Astrocyte of the hippocampus (primary cell): ENCODE data around the gene SEMG1.

Experiments
- DNase-seq: peaks from one replicate; pipeline ENCODE4 v3.0.0; 2011; ENCODE audit warnings: low read depth, low spot score

SEMG1 gene

GRCh38 chr20:45223136-45223535 lies 16.3 kb downstream of the SEMG1 start:
- no peak for DNase-seq

GRCh38 chr20:45226287-45226686 lies 19.5 kb downstream of the SEMG1 start:
- DNase-seq: no peak

- DNase-seq: no peak
These were observed 22.6 kb downstream of the SEMG1 start for GRCh38 chr20:45229264-45230056.

GRCh38 chr20:45230631-45231030 lies 23.8 kb downstream of the SEMG1 start:
- DNase-seq: no peak

- DNase-seq: no peak
These were observed 29.2 kb downstream of the SEMG1 start for GRCh38 chr20:45235995-45236394.

GRCh38 chr20:45238139-45238538 lies 31.3 kb downstream of the SEMG1 start:
- DNase-seq: no peak

GRCh38 chr20:45246109-45246508 lies 39.3 kb downstream of the SEMG1 start:
- no peak for DNase-seq

GRCh38 chr20:45247865-45248264 lies 41.0 kb downstream of the SEMG1 start:
- no peak for DNase-seq

GRCh38 chr20:45248609-45249008 lies 41.8 kb downstream of the SEMG1 start:
- DNase-seq: no peak

GRCh38 chr20:45251884-45252560 lies 45.2 kb downstream of the SEMG1 start:
- DNase-seq: no peak

- DNase-seq: no peak
These were observed 46.4 kb downstream of the SEMG1 start for GRCh38 chr20:45253261-45253660.

- DNase-seq: peak; percentile 4
These were observed 47.8 kb downstream of the SEMG1 start, which contains the start of gene SLPI for GRCh38 chr20:45254383-45255262. SLPI (minus strand) TSS chr20:45254564; CDS start chr20:45254543, 21 bp downstream.

- DNase-seq: no peak
These were observed 50.3 kb downstream of the SEMG1 start for GRCh38 chr20:45257161-45257560.

- DNase-seq: no peak
These were observed 50.9 kb downstream of the SEMG1 start for GRCh38 chr20:45257711-45258110.

GRCh38 chr20:45258259-45258658 lies 51.4 kb downstream of the SEMG1 start:
- DNase-seq: no peak

GRCh38 chr20:45258664-45259063 lies 51.8 kb downstream of the SEMG1 start:
- DNase-seq: no peak
